OCI-LY1 (cell line): ENCODE data around the gene FAM193B.

Source experiments
- EZH2 ChIP-seq: fragments of 200-600 bp; sonication (generic), shearing (Covaris generic); IDR thresholded peaks from 2 replicates; pipeline ENCODE4 v1.8.0; 2017; ENCODE audit warnings: borderline replicate concordance, mixed run types, mild to moderate bottlenecking, antibody characterized with exemption, low read length, moderate library complexity, mixed read lengths
- TF ChIP-seq, protein P1 (sequence below): fragments of 200-600 bp; sonication (generic), shearing (Covaris generic); IDR thresholded peaks from 2 replicates; pipeline ENCODE4 v1.5.1; 2017; ENCODE audit warnings: mild to moderate bottlenecking, antibody characterized with exemption, low read length, moderate library complexity, mixed read lengths

DNA sequence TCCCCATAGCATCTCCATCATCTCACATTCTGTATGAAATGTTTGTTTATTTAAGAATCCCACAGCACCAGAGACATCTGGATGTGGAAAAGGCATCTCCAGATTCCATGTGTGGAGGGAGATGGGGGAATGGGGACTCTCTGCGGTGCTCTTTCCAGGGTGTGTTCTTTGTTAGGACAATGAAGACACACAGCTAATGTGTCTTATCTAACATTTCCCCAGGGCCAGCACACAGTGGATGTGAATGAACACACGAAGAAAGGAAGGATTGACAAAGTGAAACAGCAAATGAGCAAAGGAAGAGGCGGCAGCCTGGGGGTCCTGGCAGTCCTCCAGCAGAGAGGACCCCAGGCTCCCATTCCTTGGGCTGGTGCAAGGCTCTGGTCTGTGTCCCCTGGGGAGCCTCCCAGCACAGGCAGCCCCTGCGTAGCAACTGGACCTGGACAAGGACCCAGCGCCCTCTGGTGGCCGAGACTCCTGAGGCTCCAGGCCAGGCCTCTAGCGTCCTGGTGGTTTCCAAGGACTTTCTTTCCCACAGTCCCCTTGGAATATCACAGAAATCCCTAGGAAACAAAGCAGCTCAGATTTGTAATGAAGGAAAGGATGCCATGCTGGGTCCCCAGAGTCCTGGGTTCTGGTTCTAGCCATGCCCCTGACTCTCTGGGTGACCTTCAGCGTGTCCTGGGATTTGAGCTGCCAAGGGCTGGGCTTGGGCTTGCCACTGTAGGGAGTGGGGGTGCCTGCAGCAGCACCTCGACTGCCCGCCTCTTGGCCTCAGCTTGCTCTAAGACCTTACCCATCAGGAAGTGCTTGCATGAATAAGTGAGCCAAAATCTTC lies 53.5 kb downstream of the FAM193B start:
- TF ChIP-seq, protein P1, sequence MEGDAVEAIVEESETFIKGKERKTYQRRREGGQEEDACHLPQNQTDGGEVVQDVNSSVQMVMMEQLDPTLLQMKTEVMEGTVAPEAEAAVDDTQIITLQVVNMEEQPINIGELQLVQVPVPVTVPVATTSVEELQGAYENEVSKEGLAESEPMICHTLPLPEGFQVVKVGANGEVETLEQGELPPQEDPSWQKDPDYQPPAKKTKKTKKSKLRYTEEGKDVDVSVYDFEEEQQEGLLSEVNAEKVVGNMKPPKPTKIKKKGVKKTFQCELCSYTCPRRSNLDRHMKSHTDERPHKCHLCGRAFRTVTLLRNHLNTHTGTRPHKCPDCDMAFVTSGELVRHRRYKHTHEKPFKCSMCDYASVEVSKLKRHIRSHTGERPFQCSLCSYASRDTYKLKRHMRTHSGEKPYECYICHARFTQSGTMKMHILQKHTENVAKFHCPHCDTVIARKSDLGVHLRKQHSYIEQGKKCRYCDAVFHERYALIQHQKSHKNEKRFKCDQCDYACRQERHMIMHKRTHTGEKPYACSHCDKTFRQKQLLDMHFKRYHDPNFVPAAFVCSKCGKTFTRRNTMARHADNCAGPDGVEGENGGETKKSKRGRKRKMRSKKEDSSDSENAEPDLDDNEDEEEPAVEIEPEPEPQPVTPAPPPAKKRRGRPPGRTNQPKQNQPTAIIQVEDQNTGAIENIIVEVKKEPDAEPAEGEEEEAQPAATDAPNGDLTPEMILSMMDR, result peak; percentile 97
- no peak for TF ChIP-seq EZH2
